HT1080 (cell line): ENCODE data around the gene R3HDM4. TPM values are rescaled to one million over a fixed set of nuclear protein-coding genes. Genes with fewer than 3 reads are reported as not detected.
A peak's percentile ranks its signal among the peaks of the same experiment; 100 is the strongest.
"Not testable (repeated sequence)": the region's sequence is repeated elsewhere in the genome, so short reads cannot be mapped to it uniquely, and the experiment has no call there.

Experiments used
- DNase-seq: peaks from one replicate; pipeline ENCODE4 v3.0.0-alpha.2; 2015; ENCODE audit warnings: low read depth
- total RNA-seq: library from RNA; depleted of rRNA; stranded (reverse); fragments of >200 nt; shearing (Covaris generic); gene quantifications from 2 replicates; pipeline ENCODE4 v1.2.3, GENCODE V29; 2014

Gene R3HDM4
- total RNA-seq, 1 experiment from 2014 or later, result 42.2 TPM

DNA sequence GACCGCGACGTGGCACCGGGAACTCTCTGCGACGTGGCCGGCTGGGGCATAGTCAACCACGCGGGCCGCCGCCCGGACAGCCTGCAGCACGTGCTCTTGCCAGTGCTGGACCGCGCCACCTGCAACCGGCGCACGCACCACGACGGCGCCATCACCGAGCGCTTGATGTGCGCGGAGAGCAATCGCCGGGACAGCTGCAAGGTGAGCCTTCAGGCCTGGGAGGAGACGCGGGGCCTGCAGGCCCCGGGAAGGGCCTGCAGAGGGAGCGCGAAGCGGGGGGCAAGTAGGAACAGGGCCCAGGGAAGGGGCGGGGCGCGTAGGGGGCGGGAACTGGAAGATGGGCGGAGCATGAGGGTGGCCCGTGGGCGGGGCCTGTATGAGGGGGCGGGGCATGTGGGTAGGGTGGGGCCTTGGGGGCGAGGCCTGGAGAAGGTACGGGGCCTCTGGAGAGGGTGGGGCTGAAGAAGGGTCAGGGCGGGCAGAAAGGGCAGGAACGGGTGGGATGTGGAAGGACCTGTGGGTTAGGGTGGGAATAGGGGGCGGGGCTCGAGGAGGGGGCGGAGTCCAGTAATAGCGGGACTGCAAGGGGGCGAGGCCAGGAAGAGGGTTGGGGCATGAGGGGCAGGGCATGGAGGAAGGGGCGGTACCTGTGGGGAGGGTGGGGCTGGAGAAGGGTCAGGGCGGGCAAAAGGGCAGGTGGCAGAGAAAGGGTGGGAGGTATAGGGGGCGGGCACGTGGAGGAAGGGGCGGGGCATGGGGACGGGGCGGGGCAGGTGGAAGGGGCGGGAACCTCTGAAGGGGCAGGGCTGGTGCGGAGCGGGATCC, 51.1 kb downstream of the R3HDM4 start:
- DNase-seq, result no peak

DNA sequence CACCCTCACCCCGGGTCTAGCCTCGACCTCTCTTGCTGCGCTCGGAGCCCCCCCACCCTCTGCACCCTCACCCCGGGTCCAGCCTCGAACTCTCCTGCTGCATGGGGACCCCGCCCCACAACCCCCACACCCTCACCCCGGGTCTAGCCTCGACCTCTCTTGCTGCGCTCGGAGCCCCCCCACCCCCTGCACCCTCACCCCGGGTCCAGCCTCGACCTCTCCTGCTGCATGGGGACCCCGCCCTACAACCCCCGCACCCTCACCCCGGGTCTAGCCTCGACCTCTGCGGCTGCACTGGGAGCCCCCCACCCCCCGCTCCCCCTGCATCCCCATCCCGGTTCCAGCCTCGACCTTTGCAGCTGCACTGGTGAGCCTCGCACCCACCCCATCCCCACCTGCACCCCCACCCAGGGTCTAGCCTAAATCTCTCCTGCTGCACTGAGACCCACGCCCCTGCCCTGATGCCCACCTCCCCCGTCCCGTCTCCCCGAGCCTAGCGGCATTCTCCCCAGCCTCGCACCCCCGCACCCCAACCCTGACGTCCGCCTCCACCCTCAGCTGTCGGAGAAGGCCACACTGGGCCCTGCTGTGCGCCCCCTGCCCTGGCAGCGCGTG, 51.8 kb downstream of the R3HDM4 start:
- no peak for DNase-seq

DNA sequence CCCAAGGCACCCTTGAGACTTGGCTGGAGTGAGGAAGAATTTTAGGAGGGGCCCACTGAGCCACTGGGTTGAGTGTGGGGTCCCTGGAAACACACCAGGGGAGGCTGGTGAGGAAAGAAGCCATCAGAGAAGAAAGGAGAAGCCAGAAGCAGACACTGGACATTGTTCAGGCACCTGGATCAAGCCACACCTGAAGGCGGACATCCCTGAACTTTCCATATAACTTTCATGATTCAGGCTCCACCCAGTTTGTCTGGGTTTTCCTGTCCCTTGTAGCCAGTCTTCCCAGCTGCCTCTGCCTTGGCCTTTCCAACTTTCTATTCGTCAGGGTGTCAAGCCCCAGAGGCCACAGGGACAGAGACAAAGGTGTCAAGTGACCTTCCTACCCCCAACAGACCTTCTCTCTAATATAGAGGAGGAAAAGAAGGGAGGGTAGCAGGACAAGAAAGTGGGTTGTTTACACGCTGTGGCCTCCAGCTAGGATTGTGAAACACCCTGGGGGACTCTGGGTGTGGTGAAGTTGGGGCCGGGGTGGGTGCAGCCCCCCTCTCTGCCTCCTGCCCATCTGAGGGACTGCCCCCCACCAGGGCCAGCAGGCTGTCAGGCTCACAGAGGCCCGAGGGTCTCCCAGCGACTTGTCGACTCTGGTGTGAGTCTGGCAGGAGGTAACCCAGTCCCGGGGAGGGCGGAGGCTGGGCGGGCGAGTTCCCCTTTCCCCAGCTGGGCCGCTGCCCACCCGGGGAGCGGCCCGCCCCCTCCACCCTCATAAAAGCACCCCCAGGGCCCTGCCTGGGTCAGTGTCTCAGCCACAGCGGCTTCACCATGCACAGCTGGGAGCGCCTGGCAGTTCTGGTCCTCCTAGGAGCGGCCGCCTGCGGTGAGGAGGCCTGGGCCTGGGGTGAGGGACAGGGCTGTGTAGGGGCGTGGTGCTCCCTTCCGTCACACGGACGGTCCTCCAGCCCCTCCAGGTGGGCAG, 53.9 kb downstream of the R3HDM4 start, which contains the start of gene CFD:
TSS of gene CFD (plus strand) at position 797 of the 976 bp plus-strand sequence. CDS start at position 823, 26 bp downstream.
- DNase-seq, result no peak

DNA sequence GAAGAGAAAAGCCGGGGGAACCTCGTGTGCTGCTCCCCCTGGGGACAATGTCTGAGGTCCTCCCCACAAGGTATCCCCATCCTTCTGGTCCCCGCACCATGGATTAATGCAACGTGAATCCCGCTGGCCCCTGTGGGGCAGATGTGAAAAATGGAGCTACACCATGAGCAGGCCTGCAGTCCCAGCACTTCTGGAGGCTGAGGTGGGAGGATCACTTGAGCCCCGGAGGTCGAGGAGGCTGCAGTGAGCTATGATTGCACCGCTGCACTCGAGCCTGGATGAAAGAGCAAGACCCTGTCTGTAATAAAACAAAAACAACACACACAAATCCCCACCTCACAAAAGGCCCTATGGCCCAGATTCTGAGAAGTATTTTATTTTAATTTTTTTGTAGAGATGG, 54.7 kb downstream of the R3HDM4 start:
- DNase-seq, result no peak

GRCh38 chr19:855566-856120, 57.4 kb downstream of the R3HDM4 start:
- no peak for DNase-seq

DNA sequence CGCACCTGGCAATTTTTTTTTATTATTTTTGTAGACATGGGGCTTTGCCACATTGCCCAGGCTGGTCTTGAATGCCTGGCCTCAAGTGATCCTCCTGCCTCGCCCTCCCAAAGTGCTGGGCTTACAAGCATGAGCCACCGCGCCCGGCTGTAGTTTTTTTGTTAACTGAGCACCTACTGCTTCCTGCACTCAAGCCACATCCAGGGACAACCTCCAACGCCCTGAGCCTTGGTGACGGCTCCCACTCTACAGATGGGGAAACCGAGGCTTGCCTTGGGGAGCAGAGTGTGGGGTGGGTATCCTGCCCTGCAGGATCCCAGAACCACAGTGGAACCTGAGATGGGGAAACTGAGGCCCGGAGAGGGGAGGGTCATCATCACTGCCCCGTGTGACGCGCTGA, 57.9 kb downstream of the R3HDM4 start:
- no peak for DNase-seq

GRCh38 chr19:854549-854948, 58.5 kb downstream of the R3HDM4 start:
- DNase-seq, result no peak

DNA sequence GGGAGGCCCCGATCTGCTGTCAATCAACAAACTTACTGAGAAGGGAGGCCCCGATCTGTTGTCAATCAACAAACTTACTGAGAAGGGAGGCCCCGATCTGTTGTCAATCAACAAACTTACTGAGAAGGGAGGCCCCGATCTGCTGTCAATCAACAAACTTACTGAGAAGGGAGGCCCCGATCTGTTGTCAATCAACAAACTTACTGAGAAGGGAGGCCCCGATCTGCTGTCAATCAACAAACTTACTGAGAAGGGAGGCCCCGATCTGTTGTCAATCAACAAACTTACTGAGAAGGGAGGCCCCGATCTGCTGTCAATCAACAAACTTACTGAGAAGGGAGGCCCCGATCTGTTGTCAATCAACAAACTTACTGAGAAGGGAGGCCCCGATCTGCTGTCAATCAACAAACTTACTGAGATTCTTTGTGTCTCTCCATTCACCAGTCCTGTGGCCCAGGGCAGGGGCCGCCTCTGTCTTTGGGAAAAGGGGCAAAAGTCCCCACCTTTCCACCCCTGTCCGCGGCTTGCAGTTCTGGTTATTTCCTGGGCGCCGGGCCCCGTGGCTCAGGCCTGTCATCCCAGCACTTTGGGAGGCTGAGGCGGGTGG, 59.3 kb downstream of the R3HDM4 start:
- not testable (repeated sequence) for DNase-seq

GRCh38 chr19:853014-853585, 59.9 kb downstream of the R3HDM4 start:
- DNase-seq, result no peak

- DNase-seq, result no peak
Measured at GRCh38 chr19:852136-853013, 60.6 kb downstream of the R3HDM4 start, which contains the start of gene ELANE. Gene ELANE (plus strand): TSS chr19:852303. CDS start chr19:852329, 26 bp downstream.

GRCh38 chr19:850979-851335, 62.1 kb downstream of the R3HDM4 start:
- DNase-seq, result no peak

- DNase-seq, result peak; percentile 69
Measured at GRCh38 chr19:850221-850978, 62.6 kb downstream of the R3HDM4 start.

DNA sequence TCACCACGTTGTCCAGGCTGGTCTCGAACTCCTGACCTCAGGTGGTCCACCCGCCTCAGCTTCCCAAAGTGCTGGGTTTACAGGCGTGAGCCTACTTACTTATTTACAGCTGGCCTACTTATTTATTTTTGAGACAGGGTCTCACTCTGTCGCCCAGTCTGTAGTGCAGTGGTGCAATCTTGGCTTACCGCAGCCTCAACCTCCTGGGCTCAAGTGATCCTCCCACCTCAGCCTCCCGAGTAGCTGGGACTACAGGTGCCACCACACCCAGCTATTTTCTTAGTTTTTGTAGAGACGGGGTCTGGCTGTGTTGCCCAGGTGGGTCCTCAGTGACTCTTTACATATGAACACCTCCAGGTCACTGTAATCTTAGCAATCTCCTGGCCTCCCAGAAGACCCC, 63.8 kb downstream of the R3HDM4 start:
- not testable (repeated sequence) for DNase-seq

DNA sequence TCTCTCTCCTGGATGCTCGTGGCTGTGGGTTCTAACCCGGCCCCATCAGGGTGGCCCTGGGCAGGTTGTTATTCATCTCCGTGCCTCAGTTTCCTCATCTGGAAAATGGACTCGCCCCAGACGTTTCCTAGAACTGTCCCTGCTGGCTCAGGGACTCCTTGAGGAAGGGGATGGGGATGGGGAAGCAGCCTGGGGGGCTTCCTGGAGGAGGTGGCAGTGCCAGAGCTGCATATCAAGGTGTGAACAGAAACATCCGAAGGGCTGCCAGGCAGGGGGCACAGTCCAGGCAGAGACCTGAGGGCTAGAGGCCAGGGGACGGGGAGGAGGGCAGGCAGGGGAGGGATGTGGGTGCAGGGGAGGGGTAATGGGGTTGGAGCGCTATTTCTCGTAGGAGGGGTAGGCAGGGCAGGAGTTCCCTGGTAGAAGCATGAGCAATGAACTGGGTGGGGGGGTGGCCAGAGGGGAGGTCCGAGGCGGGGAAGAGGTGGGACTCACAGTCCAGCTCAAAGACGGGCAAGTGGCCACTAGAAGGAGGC, 64.6 kb downstream of the R3HDM4 start:
- DNase-seq, result no peak
